ENCODE data around the gene TEF. TPM values are rescaled to one million over a fixed set of nuclear protein-coding genes. Genes with fewer than 3 reads are reported as not detected.
A peak's percentile ranks its signal among the peaks of the same experiment; 100 is the strongest.

Gene TEF
- total and polyA plus RNA-seq, 9 of the 15 experiments (the other 6 are each of a cell fraction or from before 2014, with no cell fraction given): 0.04 to 3.1 (median 1.2) TPM

DNA sequence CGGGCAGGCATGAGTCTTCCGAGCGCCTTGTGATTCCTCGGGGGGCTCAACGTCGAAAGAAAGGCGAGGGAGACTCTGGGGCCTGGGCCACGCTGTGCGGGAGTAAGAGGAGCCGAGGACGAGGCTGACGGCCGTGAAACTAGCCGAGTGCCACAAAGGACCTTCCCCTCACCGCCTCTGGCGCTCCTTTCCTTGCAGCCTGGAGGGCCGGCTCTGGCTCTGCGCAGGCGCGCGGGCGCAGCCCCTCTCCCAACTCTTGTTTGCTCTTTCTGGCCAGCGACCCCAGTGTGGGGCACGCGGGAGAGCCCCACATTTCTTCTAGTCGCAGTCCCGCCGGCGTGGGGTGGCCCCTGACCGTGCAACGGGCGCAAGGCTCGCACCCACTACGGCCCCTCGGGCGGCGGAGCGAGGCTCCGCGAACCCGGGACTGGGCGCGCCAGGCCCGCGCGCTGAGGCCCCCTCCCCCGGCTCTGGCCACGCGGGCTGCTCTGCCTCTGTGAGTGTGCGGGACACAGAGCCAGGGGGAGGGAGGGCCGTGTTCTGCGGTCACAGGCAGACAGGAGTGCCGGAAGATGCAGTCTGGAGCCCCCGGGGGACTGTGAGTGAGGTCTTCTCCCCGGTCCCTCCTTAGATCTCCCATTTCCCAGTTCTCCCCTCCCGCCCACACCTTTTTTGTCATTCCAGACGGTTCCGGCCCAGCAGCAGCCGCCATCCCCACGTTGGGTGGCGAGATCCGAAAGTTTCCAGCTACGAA, 65.9 kb downstream of the TEF start (continued):
- TF ChIP-seq MGA (IDR thresholded peaks at IDR 0.05) (no peak; the same call in 1 of the 2 replicates), NFRKB (IDR thresholded peaks at IDR 0.05; ENCODE audit: low read depth) (peak; percentile 57; the same call in 1 of the 2 replicates), RFX7 (CRISPR knock-in tag; IDR thresholded peaks at IDR 0.05) (no peak), CHD1 (IDR thresholded peaks at IDR 0.05; ENCODE audit: low read length) (peak; percentile 30), L3MBTL2 (IDR thresholded peaks at IDR 0.05) (peak; percentile 52; the same call in 1 of the 2 replicates), ZNF41 (CRISPR knock-in tag; conservative IDR thresholded peaks at IDR 0.05) (no peak), MEIS2 (IDR thresholded peaks at IDR 0.05; ENCODE audit: partially characterized antibody) (peak; percentile 57), ZBTB17 (CRISPR knock-in tag; IDR thresholded peaks at IDR 0.05) (no peak)
- TF ChIP-seq, protein P1, sequence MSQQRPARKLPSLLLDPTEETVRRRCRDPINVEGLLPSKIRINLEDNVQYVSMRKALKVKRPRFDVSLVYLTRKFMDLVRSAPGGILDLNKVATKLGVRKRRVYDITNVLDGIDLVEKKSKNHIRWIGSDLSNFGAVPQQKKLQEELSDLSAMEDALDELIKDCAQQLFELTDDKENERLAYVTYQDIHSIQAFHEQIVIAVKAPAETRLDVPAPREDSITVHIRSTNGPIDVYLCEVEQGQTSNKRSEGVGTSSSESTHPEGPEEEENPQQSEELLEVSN (IDR thresholded peaks at IDR 0.05; ENCODE audit: borderline replicate concordance in 1 of 2, extremely low read depth in 1 of 2, insufficient read depth in 1 of 2, insufficient read length in 1 of 2, low read depth in 1 of 2, low read length in 1 of 2, poor library complexity in 1 of 2, severe bottlenecking in 1 of 2): peak; percentile 19 to 20
- TF ChIP-seq, protein P2, sequence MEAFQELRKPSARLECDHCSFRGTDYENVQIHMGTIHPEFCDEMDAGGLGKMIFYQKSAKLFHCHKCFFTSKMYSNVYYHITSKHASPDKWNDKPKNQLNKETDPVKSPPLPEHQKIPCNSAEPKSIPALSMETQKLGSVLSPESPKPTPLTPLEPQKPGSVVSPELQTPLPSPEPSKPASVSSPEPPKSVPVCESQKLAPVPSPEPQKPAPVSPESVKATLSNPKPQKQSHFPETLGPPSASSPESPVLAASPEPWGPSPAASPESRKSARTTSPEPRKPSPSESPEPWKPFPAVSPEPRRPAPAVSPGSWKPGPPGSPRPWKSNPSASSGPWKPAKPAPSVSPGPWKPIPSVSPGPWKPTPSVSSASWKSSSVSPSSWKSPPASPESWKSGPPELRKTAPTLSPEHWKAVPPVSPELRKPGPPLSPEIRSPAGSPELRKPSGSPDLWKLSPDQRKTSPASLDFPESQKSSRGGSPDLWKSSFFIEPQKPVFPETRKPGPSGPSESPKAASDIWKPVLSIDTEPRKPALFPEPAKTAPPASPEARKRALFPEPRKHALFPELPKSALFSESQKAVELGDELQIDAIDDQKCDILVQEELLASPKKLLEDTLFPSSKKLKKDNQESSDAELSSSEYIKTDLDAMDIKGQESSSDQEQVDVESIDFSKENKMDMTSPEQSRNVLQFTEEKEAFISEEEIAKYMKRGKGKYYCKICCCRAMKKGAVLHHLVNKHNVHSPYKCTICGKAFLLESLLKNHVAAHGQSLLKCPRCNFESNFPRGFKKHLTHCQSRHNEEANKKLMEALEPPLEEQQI (IDR thresholded peaks at IDR 0.05): no peak
